Osteoblast (primary cell): Measurements from ENCODE around the gene FARSB. TPM values are rescaled to one million over a fixed set of nuclear protein-coding genes. Genes with fewer than 3 reads are reported as not detected.

Experiments
- DNase-seq: peaks from one replicate; pipeline ENCODE4 v3.0.0; 2011; ENCODE audit warnings: low spot score, mixed read lengths; ENCODE audit not compliant: insufficient read length; ENCODE audit errors: missing footprints
- H2AFZ ChIP-seq: 2 replicates; pipeline ENCODE4 v1.6.0; 2011; ENCODE audit warnings: mild to moderate bottlenecking, low read length
- H3K27ac ChIP-seq: 2 replicates; pipeline ENCODE4 v1.5.1; 2011; ENCODE audit warnings: mild to moderate bottlenecking, low read depth, low read length, moderate library complexity
- H3K27me3 ChIP-seq: 2 replicates; pipeline ENCODE4 v1.6.0; 2012; ENCODE audit warnings: mild to moderate bottlenecking, control low read depth, inconsistent platforms, low read length, moderate library complexity; ENCODE audit not compliant: insufficient read depth
- H3K36me3 ChIP-seq: 2 replicates; pipeline ENCODE4 v1.5.1; 2011; ENCODE audit warnings: mild to moderate bottlenecking, low read length, control low read depth, moderate library complexity; ENCODE audit not compliant: insufficient read depth
- H3K4me1 ChIP-seq: 2 replicates; pipeline ENCODE4 v1.5.1; 2011; ENCODE audit warnings: mild to moderate bottlenecking, low read length, control low read depth, moderate library complexity; ENCODE audit not compliant: insufficient read depth
- H3K4me2 ChIP-seq: 2 replicates; pipeline ENCODE4 v1.6.0; 2011; ENCODE audit warnings: mild to moderate bottlenecking, low read length; ENCODE audit not compliant: insufficient read depth
- H3K4me3 ChIP-seq: fragments of 200-600 bp; sonication (generic); 3 replicates; pipeline ENCODE4 v1.5.1; 2012; ENCODE audit warnings: mild to moderate bottlenecking, low read length, inconsistent platforms; ENCODE audit not compliant: insufficient read depth
- H3K79me2 ChIP-seq: 2 replicates; pipeline ENCODE4 v1.6.0; 2012; ENCODE audit warnings: mild to moderate bottlenecking, low read length, control low read depth, inconsistent platforms; ENCODE audit not compliant: insufficient read depth
- H3K9me3 ChIP-seq: 2 replicates; pipeline ENCODE4 v1.5.1; 2011; ENCODE audit warnings: low read depth, low read length, control low read depth
- H4K20me1 ChIP-seq: 2 replicates; pipeline ENCODE4 v1.6.0; 2012; ENCODE audit warnings: mild to moderate bottlenecking, low read length, control low read depth; ENCODE audit not compliant: insufficient read depth
- total RNA-seq: library from RNA; depleted of rRNA; stranded (reverse); fragments of >200 nt; gene quantifications from 2 replicates; pipeline ENCODE4 v1.2.3, GENCODE V29; 2012
- TF ChIP-seq, protein P1 (sequence below): IDR thresholded peaks from 2 replicates; pipeline ENCODE4 v1.5.1; 2011; ENCODE audit warnings: mild to moderate bottlenecking, low read depth, low read length, moderate library complexity; ENCODE audit errors: extremely low read depth

Gene FARSB
- total RNA-seq, 1 donor: 15.2 TPM

GRCh38 chr2:222615320-222615719 lies 40.6 kb downstream of the FARSB start:
- TF ChIP-seq, protein P1, sequence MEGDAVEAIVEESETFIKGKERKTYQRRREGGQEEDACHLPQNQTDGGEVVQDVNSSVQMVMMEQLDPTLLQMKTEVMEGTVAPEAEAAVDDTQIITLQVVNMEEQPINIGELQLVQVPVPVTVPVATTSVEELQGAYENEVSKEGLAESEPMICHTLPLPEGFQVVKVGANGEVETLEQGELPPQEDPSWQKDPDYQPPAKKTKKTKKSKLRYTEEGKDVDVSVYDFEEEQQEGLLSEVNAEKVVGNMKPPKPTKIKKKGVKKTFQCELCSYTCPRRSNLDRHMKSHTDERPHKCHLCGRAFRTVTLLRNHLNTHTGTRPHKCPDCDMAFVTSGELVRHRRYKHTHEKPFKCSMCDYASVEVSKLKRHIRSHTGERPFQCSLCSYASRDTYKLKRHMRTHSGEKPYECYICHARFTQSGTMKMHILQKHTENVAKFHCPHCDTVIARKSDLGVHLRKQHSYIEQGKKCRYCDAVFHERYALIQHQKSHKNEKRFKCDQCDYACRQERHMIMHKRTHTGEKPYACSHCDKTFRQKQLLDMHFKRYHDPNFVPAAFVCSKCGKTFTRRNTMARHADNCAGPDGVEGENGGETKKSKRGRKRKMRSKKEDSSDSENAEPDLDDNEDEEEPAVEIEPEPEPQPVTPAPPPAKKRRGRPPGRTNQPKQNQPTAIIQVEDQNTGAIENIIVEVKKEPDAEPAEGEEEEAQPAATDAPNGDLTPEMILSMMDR: no peak
- no peak overlapping the region for H2AFZ ChIP-seq
- H4K20me1 ChIP-seq: no peaks in the 10 kb centered on the region
- no peak overlapping the region for H3K4me3 ChIP-seq
- H3K4me2 ChIP-seq: no peak overlapping the region
- H3K27ac ChIP-seq: no peak overlapping the region
- DNase-seq: peak; percentile 37
- no peaks in the 10 kb centered on the region for H3K9me3 ChIP-seq
- H3K27me3 ChIP-seq: no peaks in the 10 kb centered on the region
- no peaks in the 10 kb centered on the region for H3K79me2 ChIP-seq
- no peaks in the 10 kb centered on the region for H3K4me1 ChIP-seq
- H3K36me3 ChIP-seq: peaks cover 42% of the 10 kb centered on the region

DNA sequence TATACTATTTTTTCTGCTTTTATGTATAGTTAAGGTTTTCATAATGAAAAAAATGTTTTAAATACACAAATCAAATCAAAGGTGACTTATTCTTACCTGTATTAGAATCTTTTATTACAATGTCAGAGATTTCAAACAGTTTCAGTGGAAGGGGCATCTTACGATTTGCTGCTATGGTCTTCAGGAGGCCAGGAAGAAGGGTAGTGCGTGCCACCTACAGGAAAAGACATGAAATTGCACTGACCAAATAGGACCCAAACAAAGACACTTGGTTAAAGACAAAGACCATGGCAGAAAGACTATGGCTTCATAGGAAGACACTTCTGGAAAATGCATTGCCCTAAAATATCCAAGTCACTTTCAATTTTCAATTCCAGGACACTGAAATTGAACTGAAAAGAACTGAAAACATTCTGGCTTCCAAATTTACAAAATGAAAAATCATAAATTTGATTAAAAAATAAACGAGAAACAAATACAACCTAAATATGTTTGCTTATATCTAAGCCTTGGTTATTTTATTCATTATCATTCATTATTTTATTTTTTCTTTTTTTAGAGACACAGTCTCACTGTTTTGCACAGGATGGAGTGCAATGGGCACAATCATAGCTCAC lies 42.1 kb downstream of the FARSB start:
- H2AFZ ChIP-seq: no peak overlapping the region
- H3K36me3 ChIP-seq: peaks cover 32% of the 10 kb centered on the region
- no peaks in the 10 kb centered on the region for H3K27me3 ChIP-seq
- H3K27ac ChIP-seq: no peak overlapping the region
- no peaks in the 10 kb centered on the region for H4K20me1 ChIP-seq
- no peak overlapping the region for H3K4me2 ChIP-seq
- H3K4me3 ChIP-seq: no peak overlapping the region
- no peaks in the 10 kb centered on the region for H3K79me2 ChIP-seq
- TF ChIP-seq, protein P1: peak; percentile 82
- DNase-seq: peak; percentile 76
- no peaks in the 10 kb centered on the region for H3K9me3 ChIP-seq
- H3K4me1 ChIP-seq: peaks cover 13% of the 10 kb centered on the region

DNA sequence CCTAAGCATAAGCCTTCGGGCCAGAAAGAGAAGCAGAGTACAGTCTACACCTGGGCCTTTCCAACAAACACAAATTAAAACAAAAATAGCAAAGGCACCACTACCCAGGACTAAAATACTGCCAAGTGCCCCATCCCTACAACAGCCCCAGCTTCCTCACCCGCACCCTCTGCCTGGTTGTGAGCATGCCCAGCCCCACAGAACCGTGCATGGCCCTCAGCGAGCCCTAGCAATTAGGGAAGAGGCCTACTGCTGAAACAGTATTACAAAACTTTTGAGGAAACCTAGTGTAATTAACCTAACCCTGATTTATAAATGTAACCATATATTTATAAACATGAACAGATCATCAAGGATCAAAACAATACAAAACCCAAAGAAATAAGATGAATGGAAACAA lies 44.2 kb downstream of the FARSB start:
- Histone ChIP-seq H3K79me2 (peaks cover 3% of the 10 kb centered on the region), H3K36me3 (peaks cover 28% of the 10 kb centered on the region), H3K9me3 (no peaks in the 10 kb centered on the region), H4K20me1 (no peaks in the 10 kb centered on the region), H3K27ac (no peak overlapping the region), H3K4me1 (peaks cover 16% of the 10 kb centered on the region), H2AFZ (no peak overlapping the region), H3K27me3 (no peaks in the 10 kb centered on the region), H3K4me2 (no peak overlapping the region), H3K4me3 (no peak overlapping the region)
- TF ChIP-seq, protein P1: no peak
- no peak for DNase-seq

DNA sequence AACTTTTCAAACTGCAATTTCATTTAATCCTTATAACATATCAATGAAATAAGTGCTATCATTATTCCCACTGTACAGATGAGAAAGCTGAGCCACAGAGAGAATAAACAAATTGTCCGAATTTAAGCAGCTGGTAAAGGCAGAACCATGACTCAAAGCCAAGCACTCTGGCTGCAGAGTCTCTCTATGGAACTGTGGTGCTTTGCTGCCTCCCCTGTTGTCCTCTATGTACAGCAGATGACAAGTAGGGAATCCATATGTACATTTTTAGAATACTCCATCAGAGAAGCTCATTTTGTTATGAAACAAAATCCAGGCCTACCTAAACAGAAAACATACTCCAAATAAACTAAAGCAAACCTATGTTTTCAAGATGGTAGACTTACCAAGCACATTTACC lies 45.1 kb downstream of the FARSB start:
- no peaks in the 10 kb centered on the region for H3K27me3 ChIP-seq
- peak; percentile 5 for DNase-seq
- peaks cover 16% of the 10 kb centered on the region for H3K4me1 ChIP-seq
- TF ChIP-seq, protein P1: no peak
- peaks cover 28% of the 10 kb centered on the region for H3K36me3 ChIP-seq
- no peak overlapping the region for H3K4me3 ChIP-seq
- no peak overlapping the region for H3K27ac ChIP-seq
- no peaks in the 10 kb centered on the region for H3K9me3 ChIP-seq
- H3K4me2 ChIP-seq: no peak overlapping the region
- H3K79me2 ChIP-seq: peaks cover 3% of the 10 kb centered on the region
- no peak overlapping the region for H2AFZ ChIP-seq
- no peaks in the 10 kb centered on the region for H4K20me1 ChIP-seq
